ENCODE measurements around the gene WWC2.

WWC2 gene

GRCh38 chr4:183342541-183343533 is 243.8 kb downstream of the WWC2 start:
- DNase-seq, result no peak

GRCh38 chr4:183343730-183344129 is 244.7 kb downstream of the WWC2 start:
- DNase-seq, result no peak

GRCh38 chr4:183344523-183345255 is 245.6 kb downstream of the WWC2 start:
- no peak for DNase-seq

- no peak for DNase-seq
Measured at GRCh38 chr4:183345261-183345660, 246.2 kb downstream of the WWC2 start.

- DNase-seq, result no peak
Measured at GRCh38 chr4:183347146-183347545, 248.1 kb downstream of the WWC2 start.

GRCh38 chr4:183347566-183347965 is 248.5 kb downstream of the WWC2 start:
- DNase-seq, result no peak

- no peak for DNase-seq
Measured at GRCh38 chr4:183348136-183348535, 249.1 kb downstream of the WWC2 start.

- no peak for DNase-seq
Measured at GRCh38 chr4:183348706-183349659, 249.9 kb downstream of the WWC2 start.

- no peak for DNase-seq
Measured at GRCh38 chr4:183349673-183350072, 250.6 kb downstream of the WWC2 start.

- DNase-seq, result no peak
Measured at GRCh38 chr4:183350317-183351071, 251.4 kb downstream of the WWC2 start.

- DNase-seq, result no peak
Measured at GRCh38 chr4:183352546-183352945, 253.5 kb downstream of the WWC2 start.

GRCh38 chr4:183353557-183353956 is 254.5 kb downstream of the WWC2 start:
- no peak for DNase-seq

- peak; percentile 26 for DNase-seq
Measured at GRCh38 chr4:183354219-183354618, 255.2 kb downstream of the WWC2 start.

GRCh38 chr4:183355405-183355804 is 256.3 kb downstream of the WWC2 start:
- no peak for DNase-seq

- DNase-seq, result no peak
Measured at GRCh38 chr4:183356173-183356830, 257.2 kb downstream of the WWC2 start.

- DNase-seq, result peak; percentile 55
Measured at GRCh38 chr4:183356931-183357675, 258.0 kb downstream of the WWC2 start.

GRCh38 chr4:183358215-183358755 is 259.2 kb downstream of the WWC2 start:
- no peak for DNase-seq

- no peak for DNase-seq
Measured at GRCh38 chr4:183360161-183360919, 261.3 kb downstream of the WWC2 start.

GRCh38 chr4:183362036-183362435 is 263.0 kb downstream of the WWC2 start:
- DNase-seq, result no peak
